Activated CD4-positive, alpha-beta T cell treated with anti-CD3 and anti-CD28 coated beads, Interleukin-2, amount 10 ng/mL, durations not matched to agents 7 days and 5 days (primary cell): ENCODE data around the gene ZNF823. TPM values are rescaled to one million over a fixed set of nuclear protein-coding genes. Genes with fewer than 3 reads are reported as not detected.

ENCODE experiments used
- CTCF ChIA-PET: fragments of 350-600 bp; sonication (Branson Sonifier 250); formaldehyde crosslinking; loops from one replicate; lab custom pipeline; 2021; ENCODE audit warnings: antibody characterized with exemption; lab: Charles Lee
- POLR2A ChIA-PET: fragments of 350-600 bp; sonication (Branson Sonifier 250); formaldehyde crosslinking; loops from one replicate; lab custom pipeline; 2021; ENCODE audit warnings: antibody characterized with exemption; lab: Charles Lee
- DNase-seq: peaks from one replicate; pipeline ENCODE4 v3.0.0-alpha.2; 2020
- H3K27ac Mint-ChIP-seq: one replicate; pipeline ENCODE4 v1.8.0; 2021; ENCODE audit warnings: mild to moderate bottlenecking, moderate library complexity, mixed read lengths
- H3K27me3 Mint-ChIP-seq: one replicate; pipeline ENCODE4 v1.8.0; 2021; ENCODE audit warnings: mixed read lengths
- H3K36me3 Mint-ChIP-seq: one replicate; pipeline ENCODE4 v1.8.0; 2021; ENCODE audit warnings: low read depth, mixed read lengths
- H3K4me1 Mint-ChIP-seq: one replicate; pipeline ENCODE4 v1.8.0; 2021; ENCODE audit warnings: mixed read lengths
- H3K4me3 Mint-ChIP-seq: one replicate; pipeline ENCODE4 v1.8.0; 2021; ENCODE audit warnings: mild to moderate bottlenecking, moderate library complexity, mixed read lengths
- H3K9me3 Mint-ChIP-seq: one replicate; pipeline ENCODE4 v1.8.0; 2021; ENCODE audit warnings: mixed read lengths
- total RNA-seq, 2 experiments: library from RNA; stranded (reverse); gene quantifications; one replicate each; pipeline ENCODE4 v1.2.3, GENCODE V29; 2021

ZNF823 gene
- total RNA-seq, 2 experiments from 2014 or later: 6.7 to 7.4 TPM

DNA sequence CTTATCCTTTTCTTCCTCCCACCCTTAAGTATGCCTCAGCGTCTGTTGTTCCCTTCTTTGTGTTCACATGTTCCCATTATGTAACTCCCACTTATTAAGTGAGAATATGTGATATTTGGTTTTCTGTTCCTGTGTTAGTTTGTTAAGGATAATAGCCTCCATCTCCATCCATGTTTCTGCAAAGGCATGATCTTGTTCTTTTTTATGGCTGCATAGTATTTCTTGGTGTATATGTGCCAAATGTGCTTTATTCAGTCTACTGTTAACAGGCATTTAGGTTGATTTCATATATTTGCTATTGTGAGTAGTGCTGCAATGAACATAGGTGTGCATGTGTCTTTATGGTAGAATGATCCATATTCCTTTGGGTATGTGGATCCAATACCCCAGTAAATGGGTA, 24.9 kb upstream of the ZNF823 start:
- peaks cover 41% of the 10 kb centered on the region for H3K9me3 Mint-ChIP-seq
- peaks cover 6% of the 10 kb centered on the region for H3K27me3 Mint-ChIP-seq
- peaks cover 18% of the 10 kb centered on the region for H3K4me1 Mint-ChIP-seq
- no peak overlapping the region for H3K4me3 Mint-ChIP-seq
- ChIA-PET POLR2A (no interaction called here), CTCF (no interaction called here)
- H3K36me3 Mint-ChIP-seq: peaks cover 5% of the 10 kb centered on the region
- DNase-seq: no peak
- H3K27ac Mint-ChIP-seq: no peak overlapping the region

- Mint-ChIP-seq H3K27ac (no peak overlapping the region), H3K36me3 (peaks cover 1% of the 10 kb centered on the region), H3K4me3 (no peak overlapping the region), H3K4me1 (peaks cover 13% of the 10 kb centered on the region), H3K27me3 (peaks cover 6% of the 10 kb centered on the region), H3K9me3 (peaks cover 37% of the 10 kb centered on the region)
- DNase-seq: no peak
- POLR2A ChIA-PET: no interaction called here
- CTCF ChIA-PET: no interaction called here
Measured at GRCh38 chr19:11763117-11763516, 24.4 kb upstream of the ZNF823 start.

- H3K9me3 Mint-ChIP-seq: peaks cover 50% of the 10 kb centered on the region
- H3K4me1 Mint-ChIP-seq: no peaks in the 10 kb centered on the region
- H3K4me3 Mint-ChIP-seq: no peak overlapping the region
- CTCF ChIA-PET: no interaction called here
- no peak for DNase-seq
- no peak overlapping the region for H3K27ac Mint-ChIP-seq
- no peaks in the 10 kb centered on the region for H3K36me3 Mint-ChIP-seq
- POLR2A ChIA-PET: no interaction called here
- H3K27me3 Mint-ChIP-seq: peaks cover 3% of the 10 kb centered on the region
Measured at GRCh38 chr19:11759805-11760204, 21.1 kb upstream of the ZNF823 start.

- Mint-ChIP-seq H3K9me3 (peaks cover 46% of the 10 kb centered on the region), H3K27ac (no peak overlapping the region), H3K36me3 (no peaks in the 10 kb centered on the region), H3K4me1 (no peaks in the 10 kb centered on the region), H3K4me3 (no peak overlapping the region), H3K27me3 (no peaks in the 10 kb centered on the region)
- POLR2A ChIA-PET: no interaction called here
- CTCF ChIA-PET: interaction anchor here (0.6 kb wide), 1 partner anchor 269 kb away, joined by 6 read pairs; no protein-coding TSS in a partner anchor
- no peak for DNase-seq
Measured at GRCh38 chr19:11756965-11757364, 18.2 kb upstream of the ZNF823 start.

DNA sequence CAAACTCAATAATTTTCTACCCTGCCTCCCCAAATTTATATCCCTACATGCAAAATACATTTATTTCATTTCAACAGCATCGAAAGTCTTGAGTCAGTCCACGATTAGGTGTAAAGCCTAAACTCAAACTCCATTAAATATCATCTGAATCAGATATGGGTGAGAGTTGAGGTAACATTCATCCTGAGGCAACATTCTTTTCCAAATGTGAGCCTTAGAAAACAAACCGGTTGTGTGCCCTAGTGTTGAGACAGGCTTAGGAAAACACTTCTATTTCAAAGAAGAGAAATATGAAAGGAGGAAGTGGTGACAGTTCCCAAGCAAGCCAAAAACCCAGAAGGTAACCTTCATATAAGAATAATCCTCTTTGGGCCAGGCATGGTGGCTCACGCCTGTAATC, 15.9 kb upstream of the ZNF823 start:
- peaks cover 49% of the 10 kb centered on the region for H3K9me3 Mint-ChIP-seq

DNA sequence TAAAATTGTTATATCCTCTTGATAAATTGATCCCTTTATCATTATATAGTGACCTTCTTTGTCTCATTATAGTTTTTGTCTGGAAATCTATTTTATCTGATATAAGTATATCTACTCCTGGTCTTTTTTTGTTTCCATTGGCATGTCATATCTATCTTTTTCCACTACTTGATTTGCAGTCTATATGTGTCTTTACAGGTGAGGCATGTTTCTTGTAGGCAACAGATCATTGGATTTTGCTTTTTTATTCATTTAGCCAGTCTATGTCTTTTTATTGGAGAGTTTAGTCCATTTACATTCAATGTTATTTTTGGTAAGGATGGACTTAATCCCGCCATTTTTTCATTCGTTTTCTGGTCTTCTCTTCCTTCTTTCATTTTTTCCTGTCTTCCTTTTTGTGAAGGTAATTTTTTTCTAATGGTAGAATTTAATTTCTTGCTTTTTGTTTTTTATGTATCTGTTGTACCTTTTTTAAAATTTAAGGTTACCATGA, 13.5 kb upstream of the ZNF823 start:
- Mint-ChIP-seq H3K9me3 (peaks cover 51% of the 10 kb centered on the region), H3K36me3 (peaks cover 2% of the 10 kb centered on the region), H3K27ac (no peak overlapping the region), H3K4me1 (no peaks in the 10 kb centered on the region), H3K27me3 (peaks cover 7% of the 10 kb centered on the region), H3K4me3 (no peak overlapping the region)
- no peak for DNase-seq
- ChIA-PET POLR2A (no interaction called here), CTCF (no interaction called here)

More for the DNA sequence above, 15.9 kb upstream of the ZNF823 start:
- no peak overlapping the region for H3K27ac Mint-ChIP-seq
- DNase-seq: no peak
- POLR2A ChIA-PET: no interaction called here
- CTCF ChIA-PET: no interaction called here
- H3K27me3 Mint-ChIP-seq: peaks cover 4% of the 10 kb centered on the region
- H3K36me3 Mint-ChIP-seq: no peaks in the 10 kb centered on the region
- H3K4me3 Mint-ChIP-seq: no peak overlapping the region
- no peaks in the 10 kb centered on the region for H3K4me1 Mint-ChIP-seq

- Mint-ChIP-seq H3K9me3 (peaks cover 43% of the 10 kb centered on the region), H3K27ac (no peak overlapping the region), H3K4me3 (no peak overlapping the region), H3K27me3 (peaks cover 7% of the 10 kb centered on the region), H3K4me1 (no peaks in the 10 kb centered on the region), H3K36me3 (peaks cover 2% of the 10 kb centered on the region)
- POLR2A ChIA-PET: no interaction called here
- DNase-seq: no peak
- CTCF ChIA-PET: no interaction called here
Measured at GRCh38 chr19:11749751-11750150, 11.0 kb upstream of the ZNF823 start.

DNA sequence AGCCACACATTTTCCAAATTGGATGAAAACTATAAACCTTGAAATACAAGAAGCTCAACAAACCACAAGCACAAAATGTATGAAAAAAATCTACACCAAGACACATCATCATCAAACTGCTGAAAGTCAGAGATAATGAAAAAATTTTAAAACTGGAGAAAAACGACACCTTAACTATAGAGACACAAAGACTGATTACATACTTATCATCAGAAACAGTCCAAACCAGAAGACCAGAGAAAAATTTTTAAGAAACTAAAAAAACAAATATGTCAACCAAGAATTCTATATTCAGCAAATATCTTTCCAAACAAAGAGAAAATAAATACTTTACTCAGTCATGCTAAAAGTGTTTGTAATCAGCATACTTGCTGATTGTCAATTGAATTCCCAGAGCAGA, 8.5 kb upstream of the ZNF823 start:
- DNase-seq: no peak
- Mint-ChIP-seq H3K27me3 (peaks cover 7% of the 10 kb centered on the region), H3K4me1 (no peaks in the 10 kb centered on the region), H3K27ac (no peak overlapping the region), H3K4me3 (no peak overlapping the region), H3K9me3 (peaks cover 37% of the 10 kb centered on the region), H3K36me3 (peaks cover 2% of the 10 kb centered on the region)
- ChIA-PET POLR2A (no interaction called here), CTCF (interaction anchor here (0.6 kb wide), 1 partner anchor 27 kb away, joined by 3 read pairs; no protein-coding TSS in a partner anchor)

GRCh38 chr19:11745869-11746268, 7.1 kb upstream of the ZNF823 start:
- Mint-ChIP-seq H3K4me1 (no peaks in the 10 kb centered on the region), H3K4me3 (no peak overlapping the region), H3K27me3 (peaks cover 7% of the 10 kb centered on the region), H3K9me3 (peaks cover 29% of the 10 kb centered on the region), H3K36me3 (peaks cover 2% of the 10 kb centered on the region), H3K27ac (no peak overlapping the region)
- CTCF ChIA-PET: interaction anchor here (1.1 to 1.2 kb wide), 2 partner anchors 20 to 222 kb away, joined by 5 read pairs; no protein-coding TSS in a partner anchor
- POLR2A ChIA-PET: no interaction called here
- DNase-seq: no peak

- H3K4me1 Mint-ChIP-seq: peaks cover 21% of the 10 kb centered on the region
- peaks cover 2% of the 10 kb centered on the region for H3K27me3 Mint-ChIP-seq
- peaks cover 3% of the 10 kb centered on the region for H3K9me3 Mint-ChIP-seq
- ChIA-PET CTCF (interaction anchor here (1.0 kb wide), 2 partner anchors 38 to 41 kb away, joined by 3 to 5 read pairs; no protein-coding TSS in a partner anchor), POLR2A (no interaction called here)
- peak; percentile 29 for DNase-seq
- peak overlapping the region; percentile 90 for H3K27ac Mint-ChIP-seq
- peaks cover 16% of the 10 kb centered on the region for H3K36me3 Mint-ChIP-seq
- H3K4me3 Mint-ChIP-seq: peak overlapping the region; percentile 90
Measured at GRCh38 chr19:11737964-11738745, 591 bp downstream of the ZNF823 start.

GRCh38 chr19:11736696-11737095, 2.0 kb downstream of the ZNF823 start:
- Mint-ChIP-seq H3K9me3 (peaks cover 5% of the 10 kb centered on the region), H3K4me3 (peak overlapping the region; percentile 90), H3K27me3 (peaks cover 2% of the 10 kb centered on the region), H3K4me1 (peaks cover 21% of the 10 kb centered on the region), H3K36me3 (peaks cover 19% of the 10 kb centered on the region), H3K27ac (no peak overlapping the region)
- ChIA-PET CTCF (interaction anchor here (1.0 to 1.2 kb wide), 2 partner anchors 17 to 75 kb away, joined by 3 to 4 read pairs; no protein-coding TSS in a partner anchor), POLR2A (no interaction called here)
- DNase-seq: no peak

GRCh38 chr19:11735375-11735774, 3.4 kb downstream of the ZNF823 start:
- Mint-ChIP-seq H3K4me3 (no peak overlapping the region), H3K27ac (peak overlapping the region; percentile 31), H3K9me3 (peaks cover 12% of the 10 kb centered on the region), H3K36me3 (peaks cover 25% of the 10 kb centered on the region), H3K27me3 (peaks cover under 1% of the 10 kb centered on the region), H3K4me1 (peaks cover 20% of the 10 kb centered on the region)
- POLR2A ChIA-PET: no interaction called here
- no peak for DNase-seq
- CTCF ChIA-PET: interaction anchor here (0.6 kb wide), 1 partner anchor 39 kb away, joined by 3 read pairs; no protein-coding TSS in a partner anchor

DNA sequence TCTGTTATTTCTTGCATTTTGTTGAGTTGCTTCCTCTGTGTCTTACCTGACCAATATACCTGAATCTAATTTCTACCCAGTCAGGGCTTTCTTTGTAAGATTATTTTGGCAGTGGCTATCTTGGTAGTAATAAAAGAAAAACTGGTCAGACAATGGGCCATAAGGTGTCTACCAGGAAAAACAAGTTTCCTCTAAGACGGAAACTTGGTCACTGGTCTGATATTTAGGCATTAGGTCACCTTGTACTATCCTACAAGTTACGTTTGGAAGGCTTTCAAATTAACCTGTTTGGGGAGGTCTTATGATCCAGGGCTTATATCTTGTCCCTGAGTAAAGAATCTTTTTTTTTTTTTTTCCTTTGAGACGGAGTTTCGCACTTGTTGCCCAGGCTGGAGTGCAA, 9.2 kb downstream of the ZNF823 start:
- ChIA-PET POLR2A (no interaction called here), CTCF (no interaction called here)
- Mint-ChIP-seq H3K9me3 (peaks cover 42% of the 10 kb centered on the region), H3K27me3 (no peaks in the 10 kb centered on the region), H3K36me3 (peaks cover 49% of the 10 kb centered on the region), H3K4me1 (no peaks in the 10 kb centered on the region), H3K27ac (no peak overlapping the region), H3K4me3 (no peak overlapping the region)
- DNase-seq: no peak
